ENCODE results near the gene SREK1IP1.
"Not testable (repeated sequence)": the region's sequence is repeated elsewhere in the genome, so short reads cannot be mapped to it uniquely, and the experiment has no call there.

SREK1IP1 gene

GRCh38 chr5:64763948-64764503, 4.5 kb downstream of the SREK1IP1 start:
- no peak for DNase-seq

DNA sequence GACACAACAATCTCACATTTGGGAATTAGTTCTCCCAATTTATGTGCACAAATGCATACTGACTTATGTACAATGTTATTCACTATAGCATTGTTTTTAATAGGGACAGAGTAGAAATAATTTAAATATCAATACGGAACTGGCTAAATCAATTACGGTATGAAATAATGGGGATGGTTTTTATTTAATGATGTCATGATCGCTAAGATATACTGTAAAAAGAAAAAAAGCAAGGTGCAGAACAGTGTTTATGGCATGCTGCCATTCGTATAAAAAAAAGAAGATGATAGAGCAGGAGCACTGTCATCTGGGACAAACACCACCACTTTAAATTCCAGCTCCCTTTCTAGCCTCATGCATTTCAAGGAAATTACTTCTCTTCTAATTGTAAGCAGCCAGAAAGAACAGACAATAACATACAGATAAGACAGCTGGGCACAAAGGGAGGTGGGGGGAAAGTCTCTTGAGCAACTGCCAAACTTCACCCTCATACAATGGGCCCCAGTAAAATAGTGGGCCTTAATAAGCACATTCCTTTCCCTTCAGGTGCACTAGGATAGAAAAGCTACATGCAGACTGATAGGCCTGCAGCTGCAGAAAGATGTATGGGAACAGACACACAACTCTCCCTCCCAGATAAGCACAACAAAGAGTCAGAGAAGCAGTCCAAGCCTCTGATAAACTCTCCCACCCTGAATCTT, 8.4 kb downstream of the SREK1IP1 start:
- no peak for DNase-seq

- no peak for DNase-seq
Measured at GRCh38 chr5:64758901-64759300, 9.6 kb downstream of the SREK1IP1 start.

- no peak for DNase-seq
Measured at GRCh38 chr5:64754066-64754465, 14.4 kb downstream of the SREK1IP1 start.

DNA sequence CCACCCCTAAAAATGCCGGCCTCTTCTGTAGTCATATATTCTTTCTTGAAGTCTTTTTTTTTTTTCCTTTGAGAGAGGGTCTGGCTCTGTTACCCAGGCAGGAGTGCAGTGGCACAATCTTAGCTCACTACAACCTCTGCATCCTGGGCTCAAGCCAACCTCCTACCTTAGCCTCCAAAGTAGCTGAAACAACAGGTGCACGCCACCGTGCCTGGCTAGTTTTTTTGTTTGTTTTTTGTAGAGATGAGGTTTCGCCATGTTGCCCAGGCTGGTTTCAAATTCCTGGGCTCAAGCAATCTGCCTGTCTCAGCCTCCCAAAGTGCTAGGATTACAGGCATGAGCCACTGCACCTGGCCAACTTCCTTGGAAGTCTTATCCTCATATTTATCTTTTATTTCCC, 19.1 kb downstream of the SREK1IP1 start:
- no peak for DNase-seq

- DNase-seq: no peak
Measured at GRCh38 chr5:64746446-64746845, 22.0 kb downstream of the SREK1IP1 start.

- no peak for DNase-seq
Measured at GRCh38 chr5:64744914-64745313, 23.6 kb downstream of the SREK1IP1 start.

DNA sequence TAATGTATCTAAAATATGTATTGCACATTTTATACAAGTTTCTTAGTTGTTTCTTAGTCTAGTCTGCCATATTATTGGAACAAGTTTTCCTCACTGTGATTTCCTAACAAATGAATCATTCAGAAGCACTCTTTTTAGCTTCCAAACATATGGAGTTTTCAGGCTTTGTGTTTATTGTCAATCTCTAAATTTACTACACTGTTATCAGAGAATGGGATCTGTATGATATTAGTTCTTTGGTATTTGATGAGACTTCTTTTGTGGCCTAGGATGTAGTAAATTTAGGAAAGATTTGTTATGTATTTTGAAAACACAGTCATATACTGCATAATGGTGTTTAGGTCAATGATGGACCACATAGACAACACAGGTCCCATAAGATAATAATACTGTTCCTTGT, 25.7 kb downstream of the SREK1IP1 start:
- DNase-seq: no peak

GRCh38 chr5:64742411-64742810, 26.1 kb downstream of the SREK1IP1 start:
- no peak for DNase-seq

DNA sequence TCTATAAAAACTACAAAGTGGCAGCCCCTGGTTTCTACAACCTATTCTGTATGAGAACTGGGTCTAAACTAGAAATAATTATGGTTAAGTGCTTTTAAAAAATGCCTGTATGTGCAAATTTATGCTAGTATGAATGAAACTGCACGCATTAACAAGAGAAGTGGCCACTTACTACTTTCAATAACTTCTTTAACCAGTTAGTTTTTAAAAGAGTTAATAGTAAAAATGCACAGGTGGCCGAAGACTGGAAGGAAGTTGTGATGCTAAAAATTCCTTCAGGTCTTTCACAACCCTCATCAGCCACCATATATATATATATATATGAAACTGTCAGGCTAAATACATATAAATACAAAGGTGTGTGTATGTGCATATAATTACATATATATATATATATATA, 41.3 kb downstream of the SREK1IP1 start:
- no peak for DNase-seq

DNA sequence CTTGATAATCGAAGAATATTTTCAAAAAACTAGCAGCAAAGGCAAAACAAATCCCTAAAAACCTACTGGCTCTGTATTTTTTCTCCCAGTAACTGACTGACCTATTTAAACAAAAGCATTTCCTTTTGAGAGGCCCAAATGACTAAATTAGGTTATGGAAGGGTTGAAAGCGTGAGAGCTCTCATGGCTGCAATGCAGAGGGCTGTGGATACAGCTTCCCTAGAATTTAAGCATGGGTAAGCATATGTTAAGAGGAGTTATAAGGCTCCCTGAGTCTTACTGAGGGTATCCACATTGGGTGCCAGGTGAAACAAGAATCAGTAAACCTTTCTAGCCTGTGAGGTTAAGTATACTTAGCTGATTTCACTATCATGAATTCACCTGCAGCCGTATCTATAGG, 45.9 kb downstream of the SREK1IP1 start:
- DNase-seq: no peak

DNA sequence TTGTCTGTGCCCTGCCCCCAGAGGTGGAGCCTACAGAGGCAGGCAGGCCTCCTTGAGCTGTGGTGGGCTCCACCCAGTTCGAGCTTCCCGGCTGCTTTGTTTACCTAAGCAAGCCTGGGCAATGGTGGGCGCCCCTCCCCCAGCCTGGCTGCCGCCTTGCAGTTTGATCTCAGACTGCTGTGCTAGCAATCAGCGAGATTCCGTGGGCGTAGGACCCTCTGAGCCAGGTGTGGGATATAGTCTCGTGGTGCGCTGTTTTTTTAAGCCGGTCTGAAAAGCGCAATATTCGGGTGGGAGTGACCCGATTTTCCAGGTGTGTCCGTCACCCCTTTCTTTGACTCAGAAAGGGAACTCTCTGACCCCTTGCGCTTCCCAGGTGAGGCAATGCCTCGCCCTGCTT, 54.0 kb downstream of the SREK1IP1 start:
- not testable (repeated sequence) for DNase-seq

DNA sequence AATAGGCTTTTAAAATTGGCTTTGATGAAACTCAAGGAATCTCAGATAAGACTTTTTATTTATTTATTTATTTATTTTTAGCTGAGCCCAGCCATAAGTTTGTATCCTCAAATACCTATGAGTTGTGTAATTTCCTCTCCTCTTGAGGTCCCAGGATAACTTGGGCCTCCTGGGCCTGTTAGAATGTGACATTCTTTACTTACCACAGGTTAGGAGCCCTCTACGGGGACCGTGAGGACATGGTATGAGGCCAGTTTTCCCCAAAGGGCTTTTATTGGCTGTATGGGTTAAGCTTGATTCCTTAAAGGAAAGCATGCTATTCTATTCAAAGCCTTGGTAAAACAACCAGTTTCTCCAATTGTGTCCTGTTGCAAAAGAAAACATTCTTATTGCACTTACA, 61.3 kb downstream of the SREK1IP1 start:
- DNase-seq: no peak

DNA sequence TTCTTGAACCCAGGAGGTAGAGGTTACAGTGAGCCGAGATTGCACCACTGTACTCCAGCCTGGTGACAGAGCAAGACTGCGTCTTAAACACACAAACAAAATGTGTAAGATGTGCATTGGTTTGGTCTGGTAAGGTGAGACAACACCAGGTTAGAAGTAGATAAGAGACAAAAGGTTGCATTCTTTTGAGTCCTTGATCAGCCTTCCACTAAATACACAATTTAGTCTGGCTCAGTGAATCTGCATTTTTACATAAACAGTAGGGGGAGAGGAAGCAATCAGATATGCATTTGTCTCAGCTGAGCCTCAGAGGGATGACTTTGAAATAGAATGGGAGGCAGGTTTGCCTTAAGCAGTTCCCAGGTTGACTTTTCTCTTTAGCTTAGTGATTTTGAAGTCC, 62.4 kb downstream of the SREK1IP1 start:
- DNase-seq: not testable (repeated sequence)

DNA sequence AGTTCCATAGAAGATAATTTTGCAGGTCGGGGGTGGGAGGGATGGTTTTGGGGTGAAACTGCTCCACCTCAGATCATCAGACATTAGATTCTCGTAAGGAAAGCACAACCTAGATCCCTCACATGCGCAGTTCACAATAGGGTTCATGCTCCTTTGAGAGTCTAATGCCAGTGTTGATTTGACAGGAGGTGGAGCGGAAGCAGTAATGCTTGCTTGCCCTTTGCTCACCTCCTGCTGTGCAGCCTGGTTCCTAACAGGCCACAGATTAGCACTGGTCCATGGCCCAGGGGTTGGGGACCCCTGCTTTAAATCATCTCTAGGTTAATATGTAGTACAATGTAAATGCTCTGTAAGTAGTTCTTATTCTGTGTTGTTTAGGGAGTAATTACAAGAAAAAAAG, 67.7 kb downstream of the SREK1IP1 start:
- DNase-seq: no peak

GRCh38 chr5:64696414-64696813, 72.1 kb downstream of the SREK1IP1 start:
- DNase-seq: not testable (repeated sequence)

DNA sequence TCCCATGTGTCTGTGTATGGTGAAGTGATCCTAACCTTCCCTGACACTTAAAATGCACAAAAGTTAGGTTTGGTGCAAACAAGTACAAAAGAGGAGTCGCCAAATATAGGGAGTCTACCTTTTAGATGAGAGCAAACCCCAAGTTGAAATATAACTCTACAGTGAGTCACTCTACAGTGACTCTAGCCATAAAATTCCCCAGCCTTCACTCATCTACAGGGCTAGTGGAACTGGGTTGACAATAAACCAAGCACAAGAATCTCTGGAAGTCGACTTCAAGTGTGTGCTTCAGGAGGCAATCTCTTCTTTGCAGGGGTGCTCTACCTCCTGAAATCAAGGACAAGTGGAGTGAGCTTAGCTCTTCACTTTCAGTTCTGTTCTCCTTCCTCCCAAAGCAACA, 74.9 kb downstream of the SREK1IP1 start:
- no peak for DNase-seq

DNA sequence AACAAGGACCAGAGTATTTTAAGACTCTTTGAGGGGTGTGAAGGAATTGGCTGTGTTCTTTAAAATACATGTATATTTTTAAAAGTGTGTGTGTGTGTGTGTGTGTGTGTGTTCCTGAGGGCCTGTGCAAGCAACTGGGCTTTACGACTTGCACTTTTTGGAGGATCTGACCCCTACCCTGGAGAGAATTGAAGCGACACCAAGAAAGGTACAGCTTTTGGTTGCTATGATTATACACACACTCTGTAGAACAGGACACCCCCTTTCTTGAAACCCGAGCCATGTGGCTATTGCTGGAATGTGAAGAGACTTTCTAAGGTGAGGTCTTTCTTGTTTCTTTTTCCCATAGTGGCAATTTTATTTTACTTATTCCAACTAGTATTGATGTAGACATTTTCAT, 77.2 kb downstream of the SREK1IP1 start:
- DNase-seq: no peak

DNA sequence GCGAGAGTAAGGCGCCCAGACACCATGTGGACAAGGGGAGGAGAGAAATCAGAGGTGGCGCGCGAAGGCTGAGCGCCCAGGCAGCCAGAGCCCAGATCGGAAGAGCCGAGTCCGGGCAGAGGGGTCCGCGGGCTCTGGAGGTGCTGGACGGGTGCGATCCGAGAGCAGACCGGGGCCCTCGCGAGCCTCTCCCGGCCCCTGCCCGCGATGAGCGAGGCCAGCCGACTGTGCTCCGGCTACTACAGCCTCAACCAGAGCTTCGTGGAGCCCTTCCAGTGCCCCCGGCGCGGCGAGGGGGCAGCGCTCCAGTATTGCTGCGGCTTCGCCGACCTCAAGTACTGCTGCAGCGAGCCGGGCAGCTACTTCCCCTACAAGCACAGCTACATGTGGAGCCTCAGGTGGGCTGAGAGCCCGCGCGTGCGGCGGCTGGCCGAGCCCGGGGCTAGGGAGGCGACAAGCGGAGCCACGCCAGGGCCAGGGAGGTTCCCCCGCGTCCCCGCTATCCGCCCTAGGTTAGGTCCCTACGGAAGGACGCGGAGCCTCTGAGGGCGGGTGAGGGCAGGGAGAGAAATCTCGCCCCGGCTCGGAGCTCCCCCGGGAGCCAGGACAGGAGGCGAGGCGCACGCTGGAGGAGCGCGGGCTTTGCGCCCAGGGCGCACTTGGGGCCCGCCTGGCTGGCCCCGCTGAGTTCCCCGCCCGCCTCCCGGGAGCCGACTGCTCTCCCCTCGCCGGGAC, 77.9 kb downstream of the SREK1IP1 start, which contains the start of gene SHISAL2B:
TSS of gene SHISAL2B (plus strand) at position 87 of the 735 bp plus-strand sequence. CDS start at position 208, 121 bp downstream.
- peak; percentile 56 for DNase-seq

DNA sequence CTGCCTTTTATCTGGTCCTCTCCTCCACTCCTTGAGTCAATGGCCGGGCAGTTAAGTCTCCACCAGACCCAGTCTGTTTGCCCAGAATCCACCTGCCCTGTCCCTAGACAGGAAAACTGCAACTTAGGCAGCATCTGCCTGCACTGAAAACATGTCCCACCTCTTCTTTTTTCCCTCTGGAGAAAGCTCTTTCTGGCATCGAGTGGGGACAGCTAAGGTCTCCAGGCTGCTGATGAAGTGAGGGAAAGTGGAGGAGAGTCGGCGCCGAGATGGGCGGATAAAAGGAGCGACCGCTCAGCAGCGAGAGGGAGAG, 78.4 kb downstream of the SREK1IP1 start:
- no peak for DNase-seq

GRCh38 chr5:64688965-64689364, 79.5 kb downstream of the SREK1IP1 start:
- no peak for DNase-seq

GRCh38 chr5:64688391-64688790, 80.1 kb downstream of the SREK1IP1 start:
- no peak for DNase-seq

- DNase-seq: peak; percentile 61
Measured at GRCh38 chr5:64685866-64686265, 82.6 kb downstream of the SREK1IP1 start.

DNA sequence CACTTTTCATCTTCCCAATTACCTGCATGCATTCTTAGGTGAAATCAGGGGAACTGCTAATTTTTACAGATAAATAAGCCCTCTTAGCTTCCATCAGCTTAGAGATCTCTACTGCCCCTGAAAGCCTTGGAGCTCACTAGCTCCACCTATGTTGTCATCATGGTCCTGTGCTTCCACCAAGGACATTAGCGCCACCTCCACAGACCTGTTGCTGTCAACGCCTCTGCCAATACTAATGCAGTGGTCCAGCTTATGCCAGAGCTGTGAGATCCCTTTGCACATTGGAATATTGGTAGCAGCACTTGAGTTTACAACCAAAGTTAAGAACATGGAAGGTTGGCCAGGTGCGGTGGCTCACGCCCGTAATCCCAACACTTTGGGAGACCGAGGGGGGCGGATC, 85.9 kb downstream of the SREK1IP1 start:
- no peak for DNase-seq

All from COR-L47 (cell line).